ENCODE results near the gene RAF1. TPM values are rescaled to one million over a fixed set of nuclear protein-coding genes. Genes with fewer than 3 reads are reported as not detected.

The RAF1 gene
- total RNA-seq, 1 experiment from 2014 or later: 68.8 TPM

GRCh38 chr3:12586403-12586802 is 77.5 kb downstream of the RAF1 start:
- no TSS peak for BruUV-seq (replicated peaks)
- no peak overlapping the region for H3K27ac ChIP-seq (ENCODE audit: low read length)
- H3K27me3 ChIP-seq (ENCODE audit: control insufficient read depth, insufficient read depth, low read length): no peaks in the 10 kb centered on the region
- POLR2A ChIA-PET: no interaction called here
- intact Hi-C loops (cut with micrococcal nuclease; ENCODE audit: unreplicated experiment): no loop called here
- CTCF ChIA-PET: no interaction called here
- H3K9me3 ChIP-seq (ENCODE audit: control insufficient read depth, insufficient read depth, low read depth, low read length): no peaks in the 10 kb centered on the region
- DNase-seq (ENCODE audit: low read depth, low spot score) (no peak), ATAC-seq (no peak)
- in situ Hi-C loops (cut with HindIII; ENCODE audit: low pct_unique_long_range_greater_than_20kb, low sequenced_read_pairs): no loop called here
- H3K4me3 ChIP-seq (ENCODE audit: low read depth in 2 of 2, low read length in 2 of 2): no peak overlapping the region
- H3K4me1 ChIP-seq (ENCODE audit: control insufficient read depth, insufficient read depth, low read length): no peaks in the 10 kb centered on the region
- H3K36me3 ChIP-seq (ENCODE audit: control insufficient read depth, insufficient read depth, low read length): peaks cover 10% of the 10 kb centered on the region
- TF ChIP-seq POLR2AphosphoS5 (IDR thresholded peaks at IDR 0.05; ENCODE audit: low read depth, low read length) (no peak), REST (IDR thresholded peaks at IDR 0.05; ENCODE audit: insufficient read depth in 1 of 2, low read depth in 2 of 2, low read length in 1 of 2) (no peak), SIN3A (IDR thresholded peaks at IDR 0.05; ENCODE audit: borderline replicate concordance, insufficient read depth, low read depth, low read length) (no peak), CTCF (IDR thresholded peaks at IDR 0.05) (no peak), TCF7L2 (IDR thresholded peaks at IDR 0.05; ENCODE audit: low read depth, low read length) (no peak)

GRCh38 chr3:12585970-12586369 is 77.9 kb downstream of the RAF1 start:
- ATAC-seq (no peak), DNase-seq (ENCODE audit: low read depth, low spot score) (no peak)
- Histone ChIP-seq H3K4me3 (ENCODE audit: low read depth in 2 of 2, low read length in 2 of 2) (no peak overlapping the region), H3K4me1 (ENCODE audit: control insufficient read depth, insufficient read depth, low read length) (no peaks in the 10 kb centered on the region), H3K27ac (ENCODE audit: low read length) (no peak overlapping the region), H3K27me3 (ENCODE audit: control insufficient read depth, insufficient read depth, low read length) (no peaks in the 10 kb centered on the region), H3K9me3 (ENCODE audit: control insufficient read depth, insufficient read depth, low read depth, low read length) (no peaks in the 10 kb centered on the region), H3K36me3 (ENCODE audit: control insufficient read depth, insufficient read depth, low read length) (peaks cover 9% of the 10 kb centered on the region)
- no TSS peak for BruUV-seq (replicated peaks)
- POLR2A ChIA-PET: no interaction called here
- intact Hi-C loops (cut with micrococcal nuclease; ENCODE audit: unreplicated experiment): no loop called here
- no peak for TF ChIP-seq REST (IDR thresholded peaks at IDR 0.05; ENCODE audit: insufficient read depth in 1 of 2, low read depth in 2 of 2, low read length in 1 of 2)
- no peak for TF ChIP-seq SIN3A (IDR thresholded peaks at IDR 0.05; ENCODE audit: borderline replicate concordance, insufficient read depth, low read depth, low read length)
- no peak for TF ChIP-seq TCF7L2 (IDR thresholded peaks at IDR 0.05; ENCODE audit: low read depth, low read length)
- TF ChIP-seq CTCF (IDR thresholded peaks at IDR 0.05): no peak
- TF ChIP-seq POLR2AphosphoS5 (IDR thresholded peaks at IDR 0.05; ENCODE audit: low read depth, low read length): no peak
- CTCF ChIA-PET: no interaction called here
- in situ Hi-C loops (cut with HindIII; ENCODE audit: low pct_unique_long_range_greater_than_20kb, low sequenced_read_pairs): no loop called here
